ENCODE data around the gene AFG1L.

GRCh38 chr6:108331982-108332381 is 37.1 kb downstream of the AFG1L start:
- no peak for TF ChIP-seq CTCF (IDR thresholded peaks at IDR 0.05)
- TF ChIP-seq POLR2A (IDR thresholded peaks at IDR 0.05) = no peak

All from heart left ventricle (tissue), 13 donors.